ENCODE measurements around the gene IRF2.

IRF2 gene

DNA sequence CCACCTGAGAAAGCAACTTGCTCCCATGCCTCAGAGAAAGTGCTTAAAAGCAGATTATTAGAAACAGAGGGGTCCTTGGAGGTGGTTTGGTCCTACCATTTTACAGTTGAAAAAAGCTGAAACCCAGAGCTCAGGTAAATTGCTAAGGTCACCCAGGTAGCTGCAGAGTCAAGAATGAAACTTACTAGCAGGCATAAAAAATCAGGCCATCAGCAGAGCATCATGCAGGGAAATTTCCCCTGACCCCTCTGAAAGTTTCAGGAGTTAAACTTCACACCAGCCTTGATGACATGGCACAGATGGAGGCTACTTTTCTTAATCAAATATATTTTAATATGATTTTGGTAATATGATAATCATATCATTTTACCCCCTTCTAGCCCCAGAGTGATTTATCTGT lies 70.3 kb downstream of the IRF2 start:
- DNase-seq: no peak

DNA sequence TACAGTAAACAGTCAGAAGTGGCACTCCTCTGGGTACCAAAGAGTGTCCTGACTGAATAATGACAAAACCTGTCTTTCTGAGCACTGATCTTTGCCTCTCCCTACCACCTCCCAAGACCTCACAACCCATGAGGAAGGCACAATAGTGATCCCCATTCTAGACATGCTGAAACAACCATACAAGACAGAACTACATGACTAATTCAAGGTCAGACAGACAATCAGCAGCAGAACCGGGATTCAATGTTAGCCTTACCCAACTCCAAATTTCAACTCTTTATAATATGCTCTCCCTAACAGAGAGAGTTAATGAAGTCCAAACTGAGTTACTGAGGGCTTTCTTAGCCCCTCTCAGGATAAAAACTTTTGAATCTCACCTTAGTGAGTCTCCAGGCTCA lies 71.0 kb downstream of the IRF2 start:
- DNase-seq: no peak

DNA sequence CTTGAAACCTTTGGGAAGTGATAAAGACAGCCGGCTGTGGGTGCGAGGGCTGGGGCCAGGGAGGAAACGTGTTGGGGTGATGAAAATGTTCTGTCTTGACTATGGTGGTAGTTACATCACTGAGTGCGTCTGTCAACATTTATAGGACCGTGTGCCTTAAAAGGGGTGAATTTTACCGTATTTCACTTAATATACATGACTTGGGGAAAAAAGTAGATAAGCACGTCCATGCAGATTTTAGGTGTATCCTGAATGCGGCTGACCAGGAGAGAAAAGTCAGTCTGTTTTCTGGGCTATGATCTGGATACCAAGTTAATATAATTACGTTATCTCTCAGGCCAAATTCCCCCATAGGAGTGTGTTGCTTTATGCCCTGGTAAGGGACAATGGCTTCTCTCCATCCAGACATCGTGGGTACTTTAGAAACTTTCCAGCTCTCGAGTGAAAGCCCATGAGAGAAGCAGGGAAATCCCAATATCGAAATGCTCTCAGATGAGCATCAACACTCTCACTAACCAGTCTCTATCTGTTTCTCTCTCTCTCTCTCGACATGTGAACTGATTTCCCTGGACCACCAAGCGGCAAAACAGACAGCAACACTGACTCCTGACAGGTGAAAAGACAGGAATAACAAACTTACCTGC lies 71.5 kb downstream of the IRF2 start:
- DNase-seq: no peak

DNA sequence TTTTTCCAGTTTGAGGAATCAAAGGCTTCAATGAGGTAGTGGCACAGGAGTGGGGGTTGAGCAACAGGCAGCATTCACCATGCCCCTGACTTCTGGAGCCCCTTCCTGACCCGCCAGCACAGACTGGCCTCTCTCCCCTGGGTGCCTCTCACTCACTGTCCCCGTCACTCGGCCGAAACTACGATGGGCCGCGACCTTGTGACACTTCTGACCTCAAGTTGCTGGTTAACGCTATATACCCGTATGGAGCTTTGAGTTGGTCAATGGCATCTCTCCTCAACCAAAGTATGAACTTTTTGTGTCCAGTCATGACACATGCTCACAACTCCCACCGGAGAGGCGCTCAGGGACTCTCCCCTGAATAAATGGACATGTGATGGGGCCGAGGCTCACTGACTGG lies 72.1 kb downstream of the IRF2 start:
- no peak for DNase-seq

DNA sequence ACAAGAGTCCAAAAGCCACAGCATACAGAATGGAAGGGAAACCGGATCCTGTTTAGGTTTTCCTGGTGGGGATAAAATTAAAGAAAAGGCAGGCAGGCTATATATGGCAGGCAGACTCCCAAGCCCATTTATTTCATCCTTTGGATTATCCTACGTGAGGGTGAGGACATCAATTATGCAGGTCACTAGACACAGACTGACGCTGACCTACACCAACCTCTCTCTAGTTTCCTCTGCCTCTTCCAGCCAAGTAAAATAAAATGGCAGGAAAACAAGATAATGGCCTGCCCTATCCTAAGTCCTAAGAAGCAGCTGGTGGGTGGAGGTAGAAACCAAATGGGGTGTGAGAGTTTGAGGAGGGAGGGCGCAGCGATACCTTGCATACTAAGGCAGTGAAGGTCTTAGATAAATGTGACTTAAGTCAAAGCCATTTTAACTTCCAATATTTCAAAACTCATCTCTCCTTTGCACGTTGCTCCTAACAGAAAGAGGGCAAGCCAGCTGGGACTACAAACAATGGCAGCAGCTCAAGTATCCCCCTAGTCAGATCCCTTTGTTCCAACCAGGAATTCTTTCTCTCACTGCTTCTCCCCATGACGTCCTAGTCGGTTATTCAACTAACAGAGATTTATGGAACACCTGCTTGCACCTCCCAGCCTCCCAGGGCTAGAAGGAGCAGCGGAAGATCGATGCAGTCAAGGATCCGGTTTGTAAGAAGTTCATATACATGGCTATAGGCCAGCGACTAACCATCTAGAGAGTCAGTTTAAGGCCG lies 72.8 kb downstream of the IRF2 start:
- DNase-seq: no peak

DNA sequence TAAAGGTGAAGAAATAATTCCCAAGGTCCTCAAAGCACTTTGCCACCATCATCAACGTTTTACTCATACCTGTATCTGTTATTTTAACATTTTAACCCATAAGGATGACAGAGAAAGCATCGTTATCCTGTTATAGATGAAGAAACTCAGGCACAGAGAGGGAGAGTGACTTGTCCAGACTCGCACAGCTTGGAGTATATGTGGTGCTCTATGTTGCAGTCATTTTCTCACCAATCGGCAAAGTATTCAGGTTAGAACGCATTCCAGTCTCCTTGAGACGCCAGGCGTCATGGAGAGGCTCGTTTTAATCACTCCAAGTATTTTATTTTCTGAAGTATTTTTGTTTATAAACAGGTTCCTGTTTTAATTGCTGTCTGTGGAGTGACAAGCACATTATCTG lies 73.5 kb downstream of the IRF2 start:
- no peak for DNase-seq

DNA sequence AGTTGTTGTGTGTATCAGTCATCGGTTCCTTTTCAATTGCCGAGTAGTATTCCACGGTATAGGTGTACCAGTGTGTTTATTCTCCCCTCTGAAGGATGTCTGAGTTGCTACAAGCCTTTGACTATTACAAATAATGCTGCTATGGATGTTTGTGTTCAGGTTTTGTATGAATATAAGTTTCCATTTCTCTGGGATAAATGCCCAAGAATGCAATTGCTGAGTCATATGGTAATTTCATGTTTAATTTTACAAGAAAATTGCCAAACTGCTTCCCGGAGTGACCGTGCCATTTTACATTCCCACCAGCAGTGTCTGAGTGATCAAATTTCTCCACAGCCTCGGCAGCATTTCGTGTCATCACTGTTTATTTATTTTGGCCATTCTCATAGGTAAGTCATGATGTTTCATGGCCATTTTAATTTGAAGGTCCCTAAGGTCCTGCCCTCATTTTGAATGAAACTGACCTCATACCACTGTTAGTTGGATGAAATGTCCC lies 73.9 kb downstream of the IRF2 start:
- DNase-seq: no peak

DNA sequence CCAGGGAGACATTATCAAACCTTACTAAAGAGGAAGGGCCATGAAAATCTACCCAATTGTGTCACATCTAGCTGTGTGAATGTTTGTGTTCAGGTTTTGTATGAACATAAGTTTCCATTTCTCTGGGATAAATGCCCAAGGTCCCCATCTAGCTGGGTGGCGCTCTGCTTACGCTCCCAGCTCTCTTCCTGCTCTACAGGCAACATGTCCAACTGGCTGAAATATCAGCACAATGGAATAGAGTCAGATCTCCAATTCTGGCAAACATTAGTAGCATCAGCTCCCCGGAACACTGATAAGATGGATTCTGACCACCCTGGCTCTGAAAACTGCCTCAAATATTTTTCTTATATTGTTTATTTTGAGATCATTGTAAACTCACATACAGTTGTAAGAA lies 74.8 kb downstream of the IRF2 start:
- DNase-seq: no peak

DNA sequence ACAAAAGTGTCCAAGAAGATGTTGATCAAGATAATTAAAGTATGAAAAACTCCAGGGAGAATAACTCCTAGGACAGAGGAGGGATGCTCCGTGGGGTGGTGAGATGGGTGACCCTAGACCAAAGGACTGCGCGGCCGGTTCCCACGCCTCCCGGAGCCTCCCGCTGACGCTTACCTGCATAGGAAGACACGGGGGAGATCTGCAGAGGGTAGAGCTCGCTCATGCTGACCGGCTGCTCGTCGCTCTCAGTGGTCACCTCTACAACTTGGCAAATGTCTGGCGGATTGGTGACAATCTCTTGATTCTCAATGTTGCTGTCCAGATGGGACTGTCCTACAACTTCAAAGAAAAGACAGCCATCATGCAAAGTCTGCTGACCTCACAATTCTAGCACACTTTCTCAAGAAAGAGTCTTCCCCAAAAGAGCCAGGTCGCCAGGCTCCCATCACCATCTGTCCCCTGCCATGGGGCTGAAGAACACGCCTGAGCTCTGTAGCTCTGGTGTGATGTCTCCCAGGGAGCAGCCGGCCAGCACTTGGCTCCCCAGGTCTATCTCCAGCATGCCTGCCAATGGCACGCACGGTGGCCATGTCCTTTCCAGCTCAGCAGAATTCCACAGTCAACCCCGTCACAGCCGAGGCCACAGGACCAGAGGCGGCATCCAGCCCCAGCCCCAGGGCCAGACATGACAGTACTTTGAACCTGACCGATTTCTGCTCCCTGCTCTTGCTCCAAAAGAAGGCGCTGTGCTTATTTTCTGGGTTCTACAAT lies 75.4 kb downstream of the IRF2 start:
- DNase-seq: no peak

DNA sequence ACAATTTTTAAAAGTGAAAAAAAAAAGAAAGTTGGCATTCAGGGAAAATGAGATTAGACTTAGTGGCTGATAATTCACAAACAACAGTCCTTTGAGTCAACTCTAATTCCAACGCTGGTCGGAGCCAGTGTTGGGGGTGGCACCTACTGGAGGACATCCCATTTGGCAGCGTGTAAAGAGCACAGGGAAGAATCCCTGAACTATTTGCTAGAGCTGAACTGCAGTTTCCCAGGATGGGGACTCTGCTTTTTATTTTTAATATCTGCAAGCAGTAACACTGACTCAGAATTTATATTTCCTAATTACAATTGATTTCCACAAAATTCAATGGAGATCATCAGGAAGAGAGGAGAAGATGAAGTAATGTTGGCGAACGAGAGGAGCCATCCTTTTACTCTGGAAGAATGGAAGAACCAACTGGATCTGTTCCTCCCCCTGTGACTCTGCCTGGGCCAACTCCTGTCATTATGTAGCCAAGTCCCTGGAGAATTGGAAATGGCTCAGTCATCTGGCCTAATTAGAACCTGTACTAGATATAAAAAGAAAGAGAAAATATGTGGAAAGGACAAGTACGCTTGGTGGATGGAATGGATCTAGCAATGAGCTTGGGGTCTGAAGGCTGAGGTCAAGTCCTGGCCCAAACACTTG lies 76.7 kb downstream of the IRF2 start:
- no peak for DNase-seq

DNA sequence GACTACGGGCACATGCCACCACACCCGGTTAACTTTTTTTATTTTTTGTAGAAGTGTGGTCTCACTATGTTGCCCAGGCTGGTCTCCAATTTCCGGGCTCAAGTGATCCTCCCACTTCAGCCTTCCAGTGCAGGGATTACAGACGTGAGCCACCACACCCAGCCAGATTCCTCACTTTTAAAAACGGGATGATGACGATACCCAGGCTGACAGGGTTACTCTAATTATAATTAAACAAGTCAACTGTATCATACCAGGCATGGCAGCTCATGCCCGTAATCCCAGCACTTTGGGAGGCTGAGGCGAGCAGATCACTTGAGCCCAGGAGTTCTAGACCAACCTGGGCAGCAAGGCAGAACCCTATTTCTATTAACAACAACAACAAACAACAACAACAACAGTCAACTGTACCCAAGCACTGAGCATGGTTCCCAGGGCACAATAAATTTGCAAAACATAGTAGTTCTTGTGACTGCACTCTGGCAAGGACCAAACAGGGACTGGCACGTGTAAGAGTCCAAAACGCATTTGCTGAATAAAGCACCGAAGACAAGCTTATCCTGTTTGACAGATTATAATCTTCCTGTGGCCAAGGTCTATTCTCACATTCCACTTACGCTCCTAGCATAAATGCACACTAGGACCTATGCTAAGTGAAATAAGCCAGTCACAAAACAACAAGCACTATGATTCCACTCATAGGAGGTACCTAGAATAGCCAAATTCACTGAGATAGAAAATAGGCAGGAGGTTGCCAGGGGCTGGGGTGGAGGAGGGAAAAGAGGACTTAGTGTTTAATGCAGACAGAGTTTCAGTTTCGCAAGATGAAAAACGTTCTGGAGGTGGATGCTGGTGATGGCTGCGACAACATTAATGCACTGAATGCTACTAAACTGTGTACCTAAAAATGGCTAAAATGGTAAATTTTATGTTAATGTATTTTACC lies 77.5 kb downstream of the IRF2 start:
- no peak for DNase-seq

DNA sequence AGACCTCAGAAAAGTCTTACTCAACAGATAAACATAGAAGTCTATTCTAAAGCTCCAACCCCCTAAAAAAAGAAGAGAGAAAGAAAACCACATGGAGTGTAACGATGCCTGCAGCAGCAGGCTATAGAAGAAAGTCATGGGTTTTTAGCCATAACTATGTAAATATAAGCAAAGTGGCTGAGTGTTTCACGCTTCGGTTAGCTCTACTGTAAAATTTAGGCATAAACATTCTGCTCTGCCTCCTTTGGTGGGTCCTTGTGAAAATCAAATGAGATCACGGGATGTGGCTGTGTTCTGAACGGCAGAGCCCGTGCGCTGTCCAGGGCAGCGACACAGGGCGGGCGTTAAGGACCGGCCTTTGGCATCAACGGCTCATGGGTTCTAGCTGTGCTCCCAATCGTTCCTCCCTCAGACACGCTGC lies 78.4 kb downstream of the IRF2 start:
- no peak for DNase-seq

DNA sequence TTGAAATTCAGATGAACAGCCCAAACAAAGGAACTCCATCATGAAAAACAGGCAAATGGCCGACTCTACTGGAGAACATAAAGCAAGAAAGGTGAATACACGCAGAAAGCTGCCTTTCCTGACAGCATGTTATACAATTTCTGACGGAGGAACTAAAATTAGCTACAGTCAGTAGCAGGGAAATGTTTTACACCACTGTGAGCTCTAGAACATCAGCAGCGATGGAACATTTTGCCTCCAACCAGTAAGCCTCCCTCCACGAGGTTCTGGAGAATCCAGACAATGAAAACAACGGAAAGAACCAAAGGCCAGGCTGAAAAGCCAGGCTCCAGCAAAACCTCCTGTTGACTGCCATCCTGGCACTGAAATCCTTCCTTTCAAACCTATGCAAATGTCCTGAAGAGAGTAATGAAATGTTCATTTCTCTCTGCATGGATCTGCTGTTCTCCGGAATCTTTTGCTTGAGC lies 78.9 kb downstream of the IRF2 start:
- no peak for DNase-seq

DNA sequence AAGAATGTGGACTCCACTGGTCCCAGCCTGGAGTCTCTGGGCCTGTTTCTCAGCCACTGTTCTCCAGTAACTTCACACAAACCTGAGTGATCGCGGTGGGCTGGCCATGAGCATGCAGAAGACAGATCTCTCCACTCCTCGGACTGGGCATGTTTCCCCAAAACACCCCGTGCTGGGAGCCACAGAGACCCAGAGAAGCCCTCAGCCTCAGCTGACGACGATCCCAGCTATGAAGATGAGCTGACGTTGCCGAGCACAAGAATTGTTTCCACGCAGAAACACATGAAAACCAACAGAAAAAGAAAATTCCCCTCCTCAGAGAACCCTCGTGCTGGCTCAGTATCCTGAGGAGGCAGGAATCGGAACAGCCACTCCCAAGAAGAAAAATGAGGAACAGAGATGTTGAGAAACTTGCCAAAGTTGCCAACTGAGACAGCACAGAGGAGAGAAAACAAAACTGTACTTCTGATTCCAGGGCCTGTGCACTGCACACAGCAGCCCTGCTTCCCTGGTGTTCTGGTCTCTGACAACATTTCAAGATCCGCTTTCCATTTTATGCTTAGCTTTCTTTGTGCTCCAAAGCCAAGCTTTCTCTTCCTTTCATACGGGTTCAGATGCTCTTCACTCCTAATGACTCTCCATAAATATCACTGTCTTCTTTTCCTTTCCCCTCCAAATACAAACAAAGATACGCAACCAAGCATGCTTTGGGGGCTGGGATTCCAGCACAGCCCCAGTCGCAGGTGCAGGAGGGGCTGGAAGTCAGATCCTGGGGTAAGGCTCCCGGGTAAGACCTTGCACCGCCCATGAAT lies 81.4 kb downstream of the IRF2 start:
- no peak for DNase-seq

DNA sequence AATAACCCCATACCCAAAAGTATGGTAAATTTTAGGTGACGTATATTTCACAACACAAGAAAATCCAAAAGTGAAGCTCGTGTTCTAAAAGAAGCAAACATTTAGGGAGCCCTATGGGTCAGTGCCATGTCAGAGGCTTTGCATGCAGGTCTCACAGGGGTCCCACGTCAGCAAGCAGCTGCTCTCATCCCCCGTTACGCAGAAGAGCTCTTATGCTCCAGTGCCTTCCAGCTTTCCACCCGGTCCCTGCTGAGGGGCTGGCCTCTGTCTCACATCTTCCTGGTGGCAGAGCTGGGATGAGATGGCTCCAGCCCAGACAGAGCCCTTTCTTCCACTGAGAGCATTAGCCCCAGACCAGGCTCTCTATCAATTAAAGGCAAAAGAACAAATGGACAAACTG lies 82.0 kb downstream of the IRF2 start:
- no peak for DNase-seq

DNA sequence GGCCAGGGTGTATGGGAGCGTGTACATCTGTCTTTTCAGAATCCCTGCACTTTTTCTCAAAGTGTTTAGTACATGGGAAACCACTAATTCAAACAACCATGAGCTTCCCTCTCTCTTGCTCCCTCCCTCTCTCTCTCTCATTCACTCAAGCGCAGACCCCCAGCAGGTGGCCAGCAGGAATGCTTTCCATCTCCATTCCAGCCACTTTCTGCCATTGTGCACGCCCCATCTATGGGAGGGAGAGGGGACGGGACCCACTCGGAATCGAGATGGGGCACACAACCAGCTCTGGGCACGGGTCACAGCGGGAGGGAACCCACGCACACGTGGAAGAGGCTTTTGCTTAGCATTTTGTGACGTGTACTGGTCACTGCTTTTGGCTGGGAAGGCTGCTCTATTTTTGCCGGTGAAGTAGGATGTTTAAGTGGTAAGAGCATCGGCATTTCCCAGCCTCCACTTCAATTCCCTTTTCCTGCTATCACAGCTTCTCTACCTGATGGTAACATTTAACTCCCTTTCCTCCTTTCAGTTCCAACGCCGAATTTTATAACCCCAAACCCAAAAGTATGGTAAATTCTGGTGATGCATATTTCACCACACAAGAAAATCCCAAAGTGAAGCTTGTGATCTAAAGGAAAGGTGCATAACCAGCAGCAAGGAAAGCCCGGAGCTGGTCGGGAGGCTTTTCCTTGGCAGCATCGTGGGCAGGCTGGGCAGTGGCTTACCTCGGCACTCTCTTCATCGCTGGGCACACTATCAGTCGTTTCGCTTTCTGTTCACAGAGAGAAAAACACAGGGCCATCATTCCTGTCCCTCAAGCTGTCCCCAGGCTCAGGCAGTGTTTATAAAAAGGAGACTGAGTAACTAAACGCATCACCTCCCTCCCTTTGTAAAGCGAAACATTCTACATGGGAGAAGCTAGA lies 84.1 kb downstream of the IRF2 start:
- no peak for DNase-seq

DNA sequence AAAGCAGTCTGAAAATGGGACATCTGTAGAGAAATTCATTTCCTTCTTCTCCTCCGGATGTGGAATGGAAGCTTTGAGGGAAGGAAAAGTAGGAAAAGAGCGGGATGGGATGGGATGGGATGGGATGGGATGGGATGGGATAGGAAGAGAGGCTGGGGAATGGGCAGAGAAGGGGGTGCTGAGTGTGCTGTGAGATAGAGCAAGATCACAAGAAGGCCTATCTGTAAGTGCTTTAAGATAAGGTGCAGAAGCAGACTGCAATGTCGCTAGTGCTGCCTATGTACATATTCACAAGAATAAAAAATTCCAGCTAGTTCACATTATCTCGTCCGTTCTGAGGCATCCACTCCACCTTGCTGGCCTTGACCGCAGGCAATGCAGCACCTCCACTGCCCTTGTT lies 86.2 kb downstream of the IRF2 start:
- no peak for DNase-seq

DNA sequence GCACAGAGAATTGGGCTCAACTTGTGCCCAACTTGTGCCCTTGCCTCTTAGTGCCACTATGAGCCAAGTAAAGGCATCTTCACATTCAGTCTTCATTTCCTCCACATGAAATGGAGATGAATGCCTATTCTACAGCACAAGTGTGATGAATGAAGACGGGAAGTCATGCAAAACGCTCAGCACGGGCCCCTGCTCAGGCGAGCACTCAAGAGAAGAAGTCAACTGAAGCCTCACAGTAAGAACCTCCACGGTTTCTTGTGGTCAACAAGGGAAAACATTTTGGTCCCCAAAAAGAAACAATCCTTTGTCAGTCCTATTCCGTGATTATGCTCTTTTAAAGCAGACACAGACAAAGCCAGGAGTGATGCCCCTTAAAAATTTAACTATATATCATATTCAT lies 87.0 kb downstream of the IRF2 start:
- DNase-seq: no peak

DNA sequence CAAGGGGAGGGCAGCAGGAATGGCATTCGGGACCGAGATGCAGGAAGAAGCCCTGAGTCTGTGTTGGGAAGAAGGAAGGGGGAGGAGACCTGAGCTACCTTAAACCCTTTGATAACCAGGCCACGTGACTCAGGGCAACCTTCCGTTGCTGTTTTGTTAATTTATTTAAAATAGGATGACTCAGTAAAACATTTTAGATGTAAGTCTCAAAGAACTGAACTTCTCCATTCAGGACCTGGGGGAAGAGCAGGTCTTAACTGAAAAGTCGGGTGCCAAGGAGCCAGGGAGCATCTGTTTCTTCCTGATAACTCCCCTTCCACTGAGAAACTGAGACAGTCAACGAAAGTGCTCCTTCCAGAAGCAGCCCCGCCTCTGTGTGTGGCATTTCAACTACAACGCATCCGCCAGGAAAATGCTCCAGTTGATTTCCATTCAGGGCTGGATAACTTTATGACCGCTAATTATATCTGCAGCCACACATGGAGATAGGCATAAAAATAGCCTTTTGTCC lies 88.0 kb downstream of the IRF2 start:
- DNase-seq: no peak

DNA sequence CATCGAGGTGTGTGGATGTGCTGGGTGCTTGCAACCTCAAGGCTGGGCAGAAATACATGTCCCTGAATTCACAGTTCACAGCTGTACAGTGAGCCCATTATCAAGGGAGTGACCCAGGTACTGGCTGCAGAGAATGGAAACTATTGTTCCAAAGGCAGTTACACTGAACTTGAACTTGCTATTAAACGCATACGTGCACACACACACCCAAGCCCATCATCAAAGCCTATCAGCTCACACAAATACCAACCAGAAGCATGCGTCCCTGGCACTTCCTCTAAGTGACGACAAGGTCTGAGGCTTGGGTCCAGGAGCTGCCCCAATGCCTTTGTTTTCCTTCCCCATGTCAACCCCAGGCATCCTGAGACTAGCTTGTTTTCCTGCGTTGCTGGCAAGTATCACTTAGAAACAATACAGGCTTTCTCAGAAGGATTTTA lies 88.6 kb downstream of the IRF2 start:
- no peak for DNase-seq
